SU-DHL-6 (cell line): Measurements from ENCODE around the gene GLO1.

Source experiments
- H2AFZ ChIP-seq: fragments of 200-600 bp; sonication (generic); 2 replicates; pipeline ENCODE4 v1.6.1; 2014; ENCODE audit warnings: low read depth, mild to moderate bottlenecking, moderate library complexity, mixed read lengths, antibody characterized with exemption, low read length; ENCODE audit not compliant: severe bottlenecking
- H3F3A ChIP-seq: fragments of 200-600 bp; shearing (Covaris generic); 2 replicates; pipeline ENCODE4 v1.6.0; 2016; ENCODE audit warnings: antibody characterized with exemption, mild to moderate bottlenecking; ENCODE audit not compliant: insufficient read depth
- H3K27ac ChIP-seq: fragments of 200-600 bp; sonication (generic); 2 replicates; pipeline ENCODE4 v1.5.1; 2016; ENCODE audit warnings: low read depth, mild to moderate bottlenecking, low read length, moderate library complexity, mixed read lengths
- H3K27me3 ChIP-seq: fragments of 200-600 bp; sonication (generic), shearing (Covaris generic); 2 replicates; pipeline ENCODE4 v1.6.0; 2014; ENCODE audit warnings: mild to moderate bottlenecking, low read length
- H3K36me3 ChIP-seq: fragments of 200-600 bp; sonication (generic); 2 replicates; pipeline ENCODE4 v1.6.1; 2014; ENCODE audit warnings: mild to moderate bottlenecking, low read length, mixed read lengths
- H3K4me2 ChIP-seq: fragments of 300-600, 200-600 bp; shearing (Covaris generic), sonication (generic); 2 replicates; pipeline ENCODE4 v1.6.0; 2014; ENCODE audit warnings: low read length, low read depth, mild to moderate bottlenecking; ENCODE audit not compliant: poor library complexity, severe bottlenecking
- H3K4me3 ChIP-seq: fragments of 200-600 bp; sonication (generic); 2 replicates; pipeline ENCODE4 v1.5.1; 2014; ENCODE audit warnings: antibody characterized with exemption, low read length, mild to moderate bottlenecking, mixed read lengths; ENCODE audit not compliant: insufficient read depth, poor library complexity, severe bottlenecking
- H3K79me2 ChIP-seq: fragments of 200-600 bp; sonication (generic); 2 replicates; pipeline ENCODE4 v1.6.1; 2014; ENCODE audit warnings: mild to moderate bottlenecking, low read length, moderate library complexity; ENCODE audit not compliant: insufficient read depth
- H3K9ac ChIP-seq: fragments of 200-600 bp; sonication (generic); 2 replicates; pipeline ENCODE4 v1.7.0; 2014; ENCODE audit warnings: mild to moderate bottlenecking, low read length
- H3K9me2 ChIP-seq: fragments of 200-600 bp; sonication (generic); replicated peaks from 2 replicates; pipeline ENCODE4 v1.6.1; 2014; ENCODE audit warnings: low read length; ENCODE audit not compliant: insufficient read depth
- H3K9me3 ChIP-seq: fragments of 200-600 bp; sonication (generic); 2 replicates; pipeline ENCODE4 v1.6.1; 2014; ENCODE audit warnings: low read length, mixed read lengths; ENCODE audit not compliant: insufficient read depth
- H4K20me1 ChIP-seq: fragments of 200-600 bp; sonication (generic); 2 replicates; pipeline ENCODE4 v1.6.1; 2014; ENCODE audit warnings: low read depth, mild to moderate bottlenecking, antibody characterized with exemption, low read length, moderate library complexity, mixed read lengths
- EZH2phosphoT487 ChIP-seq: fragments of 200-600 bp; sonication (generic), shearing (Covaris generic); conservative IDR thresholded peaks from 2 replicates; pipeline ENCODE4 v1.6.1; 2018; ENCODE audit warnings: mild to moderate bottlenecking, antibody characterized with exemption, low read length, moderate library complexity, mixed read lengths
- TF ChIP-seq, protein P1 (sequence below): fragments of 200-600 bp; sonication (generic); IDR thresholded peaks from one replicate; pipeline ENCODE4 v1.5.1; 2017; ENCODE audit warnings: antibody characterized with exemption, mild to moderate bottlenecking, low read length, moderate library complexity; ENCODE audit not compliant: insufficient read depth, poor library complexity, severe bottlenecking

Gene GLO1

GRCh38 chr6:38650207-38650752 is 52.7 kb downstream of the GLO1 start:
- Histone ChIP-seq H3K36me3 (no peaks in the 10 kb centered on the region), H3K9me2 (no peaks in the 10 kb centered on the region), H3K79me2 (no peaks in the 10 kb centered on the region), H3K9me3 (no peaks in the 10 kb centered on the region), H4K20me1 (peaks cover 6% of the 10 kb centered on the region; the same call in 1 of the 2 replicates), H3K27ac (no peak overlapping the region), H3F3A (no peaks in the 10 kb centered on the region), H2AFZ (no peak overlapping the region), H3K9ac (no peak overlapping the region), H3K4me3 (no peak overlapping the region), H3K4me2 (no peak overlapping the region), H3K27me3 (no peaks in the 10 kb centered on the region)
- TF ChIP-seq, protein P1, sequence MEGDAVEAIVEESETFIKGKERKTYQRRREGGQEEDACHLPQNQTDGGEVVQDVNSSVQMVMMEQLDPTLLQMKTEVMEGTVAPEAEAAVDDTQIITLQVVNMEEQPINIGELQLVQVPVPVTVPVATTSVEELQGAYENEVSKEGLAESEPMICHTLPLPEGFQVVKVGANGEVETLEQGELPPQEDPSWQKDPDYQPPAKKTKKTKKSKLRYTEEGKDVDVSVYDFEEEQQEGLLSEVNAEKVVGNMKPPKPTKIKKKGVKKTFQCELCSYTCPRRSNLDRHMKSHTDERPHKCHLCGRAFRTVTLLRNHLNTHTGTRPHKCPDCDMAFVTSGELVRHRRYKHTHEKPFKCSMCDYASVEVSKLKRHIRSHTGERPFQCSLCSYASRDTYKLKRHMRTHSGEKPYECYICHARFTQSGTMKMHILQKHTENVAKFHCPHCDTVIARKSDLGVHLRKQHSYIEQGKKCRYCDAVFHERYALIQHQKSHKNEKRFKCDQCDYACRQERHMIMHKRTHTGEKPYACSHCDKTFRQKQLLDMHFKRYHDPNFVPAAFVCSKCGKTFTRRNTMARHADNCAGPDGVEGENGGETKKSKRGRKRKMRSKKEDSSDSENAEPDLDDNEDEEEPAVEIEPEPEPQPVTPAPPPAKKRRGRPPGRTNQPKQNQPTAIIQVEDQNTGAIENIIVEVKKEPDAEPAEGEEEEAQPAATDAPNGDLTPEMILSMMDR: no peak
- TF ChIP-seq EZH2phosphoT487: no peak

GRCh38 chr6:38649744-38650143 is 53.2 kb downstream of the GLO1 start:
- Histone ChIP-seq H3K9me2 (no peaks in the 10 kb centered on the region), H3K27ac (no peak overlapping the region), H4K20me1 (peaks cover 6% of the 10 kb centered on the region; the same call in 1 of the 2 replicates), H3K79me2 (no peaks in the 10 kb centered on the region), H2AFZ (no peak overlapping the region), H3F3A (no peaks in the 10 kb centered on the region), H3K4me3 (no peak overlapping the region), H3K4me2 (no peak overlapping the region), H3K27me3 (no peaks in the 10 kb centered on the region), H3K9ac (no peak overlapping the region), H3K9me3 (no peaks in the 10 kb centered on the region), H3K36me3 (no peaks in the 10 kb centered on the region)
- no peak for TF ChIP-seq EZH2phosphoT487
- TF ChIP-seq, protein P1: no peak

DNA sequence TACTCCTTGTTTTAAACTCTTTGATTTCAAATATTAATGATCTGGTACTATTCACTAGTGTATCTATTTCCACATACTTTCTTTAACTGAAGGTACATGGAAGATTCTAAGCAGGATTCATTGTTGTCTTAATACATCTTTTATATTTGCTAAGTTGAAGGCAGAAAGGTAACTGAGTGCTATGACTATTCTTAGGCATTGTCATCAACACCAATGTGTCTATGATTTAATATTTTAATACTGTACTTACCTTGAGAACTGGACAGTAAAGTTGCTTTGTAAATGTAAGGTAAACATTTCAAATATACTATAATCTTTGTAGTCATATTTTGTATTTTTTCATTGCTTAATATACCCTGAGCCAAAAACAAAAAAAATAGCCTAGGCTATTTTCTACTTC is 54.3 kb downstream of the GLO1 start:
- TF ChIP-seq EZH2phosphoT487: no peak
- TF ChIP-seq, protein P1: no peak
- H3F3A ChIP-seq: no peaks in the 10 kb centered on the region
- no peaks in the 10 kb centered on the region for H3K36me3 ChIP-seq
- no peak overlapping the region for H2AFZ ChIP-seq
- no peak overlapping the region for H3K27ac ChIP-seq
- H3K4me3 ChIP-seq: no peak overlapping the region
- H4K20me1 ChIP-seq: peaks cover 6% of the 10 kb centered on the region; the same call in 1 of the 2 replicates
- no peak overlapping the region for H3K9ac ChIP-seq
- no peaks in the 10 kb centered on the region for H3K9me3 ChIP-seq
- no peaks in the 10 kb centered on the region for H3K79me2 ChIP-seq
- H3K9me2 ChIP-seq: no peaks in the 10 kb centered on the region
- no peak overlapping the region for H3K4me2 ChIP-seq
- no peaks in the 10 kb centered on the region for H3K27me3 ChIP-seq
